Muscle of leg (tissue), 9 donors: ENCODE data around the gene STARD5. TPM values are rescaled to one million over a fixed set of nuclear protein-coding genes. Genes with fewer than 3 reads are reported as not detected.

Experiments
- polyA plus RNA-seq, 8 donors: library from polyadenylated mRNA; unstranded; fragments of 120-200 nt; gene quantifications; one replicate each; pipeline versions ENCODE4 v1.2.1 to v1.2.3, GENCODE V29; 2013; ENCODE audit warnings: inconsistent platforms in 1 of 8, low replicate concordance in 1 of 8; ENCODE audit not compliant: insufficient read length in 8 of 8, insufficient read depth in 1 of 8
- total RNA-seq: library from RNA; stranded (reverse); fragments of 120-200 nt; gene quantifications from one replicate; pipeline ENCODE4 v1.2.4, GENCODE V29; 2013

The STARD5 gene
- total and polyA plus RNA-seq, 9 donors: 2.5 to 6.0 (median 4.3) TPM

Other genes with a start within 250 kb of the STARD5 start
- gene CFAP161, start 189.9 kb downstream of the STARD5 start, total RNA-seq: 0.58 TPM
- under 1 TPM in 7 of 8 donors, not detected in 1; 0.33 to 0.62 (median 0.53) TPM for gene CFAP161, start 189.9 kb downstream of the STARD5 start, polyA plus RNA-seq
- 3.9 TPM for gene IL16, start 127.3 kb downstream of the STARD5 start, total RNA-seq
- 1 to 10 TPM; 4.2 to 8.9 (median 7.4) TPM for gene IL16, start 127.3 kb downstream of the STARD5 start, polyA plus RNA-seq
- 0.04 TPM for gene TMC3, start 50.1 kb upstream of the STARD5 start, total RNA-seq
- gene TMC3, start 50.1 kb upstream of the STARD5 start, polyA plus RNA-seq: under 1 TPM in 6 of 8 donors, not detected in 2; 0.04 to 0.25 (median 0.08) TPM